ENCODE data around the gene CEACAM4.

Gene CEACAM4

DNA sequence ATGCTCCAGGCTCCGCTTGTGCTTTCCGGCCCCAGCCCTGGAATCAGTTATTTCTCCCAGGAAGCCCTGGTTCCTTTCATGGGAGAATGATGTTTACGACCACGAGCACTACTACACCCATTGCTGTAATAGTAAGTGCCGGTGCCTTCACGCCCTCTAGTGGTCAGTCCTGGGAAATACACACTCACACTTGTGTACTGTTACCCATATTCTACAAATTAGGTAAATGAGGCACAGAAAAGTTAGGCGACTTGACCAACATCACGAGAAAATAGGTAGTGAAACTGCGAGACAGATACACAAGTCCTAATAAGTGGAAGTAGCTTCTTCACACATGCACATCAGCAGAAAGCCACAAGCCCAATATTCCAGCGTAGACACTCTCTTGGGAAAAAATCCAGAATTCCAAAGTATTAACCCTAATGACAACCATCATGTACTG, 29.3 kb downstream of the CEACAM4 start:
- intact Hi-C loops (cut with DNase I; ENCODE audit: low total_unique reads) = no loop called here
- TF ChIP-seq, protein P1, sequence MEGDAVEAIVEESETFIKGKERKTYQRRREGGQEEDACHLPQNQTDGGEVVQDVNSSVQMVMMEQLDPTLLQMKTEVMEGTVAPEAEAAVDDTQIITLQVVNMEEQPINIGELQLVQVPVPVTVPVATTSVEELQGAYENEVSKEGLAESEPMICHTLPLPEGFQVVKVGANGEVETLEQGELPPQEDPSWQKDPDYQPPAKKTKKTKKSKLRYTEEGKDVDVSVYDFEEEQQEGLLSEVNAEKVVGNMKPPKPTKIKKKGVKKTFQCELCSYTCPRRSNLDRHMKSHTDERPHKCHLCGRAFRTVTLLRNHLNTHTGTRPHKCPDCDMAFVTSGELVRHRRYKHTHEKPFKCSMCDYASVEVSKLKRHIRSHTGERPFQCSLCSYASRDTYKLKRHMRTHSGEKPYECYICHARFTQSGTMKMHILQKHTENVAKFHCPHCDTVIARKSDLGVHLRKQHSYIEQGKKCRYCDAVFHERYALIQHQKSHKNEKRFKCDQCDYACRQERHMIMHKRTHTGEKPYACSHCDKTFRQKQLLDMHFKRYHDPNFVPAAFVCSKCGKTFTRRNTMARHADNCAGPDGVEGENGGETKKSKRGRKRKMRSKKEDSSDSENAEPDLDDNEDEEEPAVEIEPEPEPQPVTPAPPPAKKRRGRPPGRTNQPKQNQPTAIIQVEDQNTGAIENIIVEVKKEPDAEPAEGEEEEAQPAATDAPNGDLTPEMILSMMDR (IDR thresholded peaks at IDR 0.05) = peak; percentile 67 to 79
- Histone ChIP-seq H3K4me3 (no peak overlapping the region), H3K27ac (no peak overlapping the region), H3K4me1 (no peaks in the 10 kb centered on the region), H3K9me3 (no peaks in the 10 kb centered on the region), H3K36me3 (no peaks in the 10 kb centered on the region), H3K27me3 (peaks cover 0 to 17% of the 10 kb centered on the region in 2 donors)
- peak; percentile 76 to 82 for DNase-seq

DNA sequence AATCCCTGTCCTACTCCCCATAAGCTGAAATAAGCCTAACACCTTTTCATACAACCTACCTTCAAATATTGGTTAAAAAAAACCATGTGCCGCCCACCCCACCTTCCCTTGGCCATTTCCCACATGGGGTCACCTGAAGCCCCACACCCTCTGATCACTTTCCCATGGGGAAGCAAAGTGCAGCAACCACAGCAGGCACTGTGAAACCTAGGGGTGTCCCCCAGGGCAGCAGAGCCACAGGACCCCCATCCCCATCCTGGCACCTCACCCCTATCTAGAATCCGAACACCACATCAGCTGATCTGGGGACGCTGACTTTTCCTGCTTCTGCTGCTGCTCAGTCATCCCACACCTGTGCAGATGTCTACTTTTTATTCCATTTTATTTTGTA, 31.0 kb downstream of the CEACAM4 start:
- Histone ChIP-seq H3K4me3 (no peak overlapping the region), H3K4me1 (no peaks in the 10 kb centered on the region), H3K27me3 (peaks cover 0 to 17% of the 10 kb centered on the region in 2 donors), H3K27ac (no peak overlapping the region), H3K36me3 (no peaks in the 10 kb centered on the region), H3K9me3 (no peaks in the 10 kb centered on the region)
- intact Hi-C loops (cut with DNase I; ENCODE audit: low total_unique reads) = no loop called here
- DNase-seq = no peak
- TF ChIP-seq, protein P1 (IDR thresholded peaks at IDR 0.05) = no peak

DNA sequence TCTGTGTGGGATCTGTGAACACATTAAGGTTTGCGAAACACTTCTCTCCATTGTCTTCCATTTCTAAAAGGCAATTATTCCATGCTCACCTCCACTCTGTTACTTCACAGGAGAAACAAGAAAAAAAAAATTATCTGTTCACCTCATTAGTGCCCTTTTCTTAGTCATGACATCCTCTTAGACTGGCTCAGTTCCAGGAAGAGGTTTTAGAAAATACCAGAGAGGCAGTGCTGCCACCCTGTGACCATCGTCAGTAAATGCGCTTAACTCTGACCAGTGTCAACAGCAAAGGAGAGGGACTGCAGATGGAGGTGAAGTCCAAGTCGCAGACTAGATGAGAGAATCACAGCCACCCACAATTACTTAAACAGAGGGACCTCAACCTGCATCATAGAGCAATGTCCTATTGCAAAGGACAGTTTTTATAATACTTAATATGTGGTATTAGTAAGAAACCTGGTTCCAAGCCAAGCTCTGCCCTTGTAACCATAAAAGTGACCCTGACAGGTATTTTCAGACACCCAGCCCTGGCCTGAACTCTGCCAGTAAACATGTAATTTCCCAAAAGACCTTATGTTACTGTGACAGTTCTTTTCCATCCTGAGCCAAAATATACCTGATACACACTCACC, 31.5 kb downstream of the CEACAM4 start:
- TF ChIP-seq, protein P1 (IDR thresholded peaks at IDR 0.05) = peak in 1 of 2 experiments; percentile 27
- H3K27ac ChIP-seq = no peak overlapping the region

DNA sequence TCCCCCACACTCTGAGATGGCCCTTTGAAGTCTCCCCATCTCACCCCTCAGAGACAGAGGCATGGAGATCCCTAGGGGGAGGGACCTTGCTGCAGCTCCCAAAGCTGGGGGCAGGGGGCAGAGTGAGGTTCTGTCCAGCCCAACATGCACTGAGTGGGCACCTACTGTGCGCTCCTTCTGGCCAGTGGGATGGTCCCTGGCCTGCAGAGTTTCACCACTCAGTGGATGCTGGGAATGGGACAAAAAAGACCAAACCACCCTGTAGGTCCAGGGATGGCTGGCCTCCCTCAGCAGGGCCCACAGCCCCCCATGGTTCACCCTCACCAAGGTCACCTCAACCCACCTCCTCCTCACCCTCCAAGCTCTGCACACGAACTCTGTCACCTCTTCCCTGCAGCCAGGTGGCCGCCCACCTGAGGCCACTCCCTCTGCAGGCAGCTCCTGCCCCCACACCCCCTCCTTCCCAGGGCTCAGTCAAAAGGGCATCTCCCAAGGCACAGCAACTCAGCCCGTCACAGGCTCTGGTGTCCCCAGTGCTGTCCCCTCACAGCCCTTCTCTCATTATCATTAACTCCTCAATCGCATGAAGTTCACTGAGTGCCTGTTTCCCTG, 34.8 kb downstream of the CEACAM4 start:
- TF ChIP-seq, protein P1 (IDR thresholded peaks at IDR 0.05) = no peak
- no peaks in the 10 kb centered on the region for H3K9me3 ChIP-seq
- intact Hi-C loops (cut with DNase I; ENCODE audit: low total_unique reads) = no loop called here
- no peak overlapping the region for H3K27ac ChIP-seq
- H3K27me3 ChIP-seq = peaks cover 0 to 13% of the 10 kb centered on the region in 2 donors
- no peak for DNase-seq
- no peaks in the 10 kb centered on the region for H3K4me1 ChIP-seq
- no peaks in the 10 kb centered on the region for H3K36me3 ChIP-seq
- H3K4me3 ChIP-seq = no peak overlapping the region

More for the DNA sequence above, 31.5 kb downstream of the CEACAM4 start:
- intact Hi-C loops (cut with DNase I; ENCODE audit: low total_unique reads) = no loop called here
- no peaks in the 10 kb centered on the region for H3K9me3 ChIP-seq
- H3K4me1 ChIP-seq = no peaks in the 10 kb centered on the region
- no peak for DNase-seq
- H3K27me3 ChIP-seq = peaks cover 0 to 17% of the 10 kb centered on the region in 2 donors
- H3K36me3 ChIP-seq = no peaks in the 10 kb centered on the region
- no peak overlapping the region for H3K4me3 ChIP-seq

DNA sequence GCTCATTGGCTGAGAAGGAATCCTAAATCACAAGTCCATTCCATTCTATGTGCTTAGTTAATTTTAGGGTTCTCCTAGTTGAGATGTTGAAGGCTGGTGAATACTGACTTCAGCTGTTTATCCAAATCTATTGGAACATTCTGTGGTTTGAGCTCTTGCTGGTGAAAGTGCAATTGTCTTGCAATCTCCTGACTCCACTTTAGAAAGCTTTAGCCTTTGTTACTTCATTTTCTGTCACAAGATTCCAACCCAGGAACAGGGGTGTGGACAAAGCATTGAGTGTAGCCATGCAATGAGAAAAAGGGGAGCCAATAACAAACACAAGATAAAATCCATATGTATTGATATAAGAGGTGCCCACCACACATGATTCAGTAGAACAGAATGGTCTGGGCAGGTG, 35.9 kb downstream of the CEACAM4 start:
- no peaks in the 10 kb centered on the region for H3K9me3 ChIP-seq
- intact Hi-C loops (cut with DNase I; ENCODE audit: low total_unique reads) = no loop called here
- no peak overlapping the region for H3K27ac ChIP-seq
- DNase-seq = no peak
- H3K4me3 ChIP-seq = no peak overlapping the region
- peaks cover 0 to 7% of the 10 kb centered on the region in 2 donors for H3K27me3 ChIP-seq
- H3K4me1 ChIP-seq = no peaks in the 10 kb centered on the region
- no peaks in the 10 kb centered on the region for H3K36me3 ChIP-seq
- TF ChIP-seq, protein P1 (IDR thresholded peaks at IDR 0.05) = no peak
